ENCODE measurements around the gene ACIN1.

GRCh38 chr14:23099212-23099861, 4.4 kb upstream of the ACIN1 start:
- TF ChIP-seq CTCF (IDR thresholded peaks at IDR 0.05), result no peak
- no peak for TF ChIP-seq POLR2A (IDR thresholded peaks at IDR 0.05)
- TF ChIP-seq EP300 (IDR thresholded peaks at IDR 0.05), result no peak

Measured in ovary (tissue), 3 donors.